Adrenal gland (tissue), 12 donors: ENCODE measurements around the gene C10orf90. TPM values are rescaled to one million over a fixed set of nuclear protein-coding genes. Genes with fewer than 3 reads are reported as not detected.
A peak's percentile ranks its signal among the peaks of the same experiment; 100 is the strongest.

Experiments
- DNase-seq, 7 donors: peaks; one replicate each; pipeline ENCODE4 v3.0.0-alpha.2; 2019 to 2020
- H3K27ac ChIP-seq, 5 donors: fragments of 200-600 bp; sonication (generic) in 4 of 5; 1 replicate in 3 of 5; 2 replicates in 2 of 5; pipeline versions ENCODE4 v1.5.1 to v1.8.0; 2016 to 2020; ENCODE audit warnings: mild to moderate bottlenecking in 1 of 5
- H3K27me3 ChIP-seq: fragments of 200-600 bp; 2 replicates; pipeline ENCODE4 v1.8.0; 2021
- H3K36me3 ChIP-seq, 2 donors: fragments of 200-600 bp; replicated peaks in 1 of 2; 1 replicate in 1 of 2; 2 replicates in 1 of 2; pipeline versions ENCODE4 v1.5.1 to v1.8.0; 2018 to 2022
- H3K4me1 ChIP-seq, 2 donors: fragments of 200-600 bp; replicated peaks in 1 of 2; 1 replicate in 1 of 2; 2 replicates in 1 of 2; pipeline versions ENCODE4 v1.5.1 to v1.8.0; 2018 to 2021
- H3K4me3 ChIP-seq, 4 donors: fragments of 200-600 bp; sonication (generic) in 3 of 4; one replicate each; pipeline ENCODE4 v1.5.1; 2016 to 2018
- H3K9me3 ChIP-seq, 3 donors: fragments of 200-600 bp; sonication (generic) in 1 of 3; replicated peaks in 1 of 3; 1 replicate in 2 of 3; 2 replicates in 1 of 3; pipeline versions ENCODE4 v1.5.1 to v1.8.0; 2016 to 2021
- CTCF ChIP-seq, 6 experiments: fragments of 450-650 bp in 4 of 6; fragments of 200-600 bp in 2 of 6; sonication (generic) in 1 of 6; IDR thresholded peaks; 1 replicate in 5 of 6; 2 replicates in 1 of 6; pipeline versions ENCODE4 v1.5.1 to v1.8.0; 2016 to 2021; ENCODE audit warnings: antibody characterized with exemption in 6 of 6, mild to moderate bottlenecking in 2 of 6, moderate library complexity in 1 of 6
- POLR2A ChIP-seq, 2 donors: fragments of 450-650 bp; IDR thresholded peaks; one replicate each; pipeline ENCODE4 v1.6.1; 2017; ENCODE audit warnings: antibody characterized with exemption in 2 of 2, mild to moderate bottlenecking in 2 of 2, moderate library complexity in 1 of 2
- WGBS, 4 donors: extraction: QIAGEN DNeasy Blood & Tissue Kit in 2 of 4; methylation state at CpG; one replicate each; pipeline versions ENCODE4 v1.1.5 to v1.1.7; 2013 to 2017; 5-methylcytosine and 5-hydroxymethylcytosine counted together
- intact Hi-C, 2 donors: fragments of 100-400 bp; cut with DNase I; formaldehyde crosslinking; loops; one replicate each; pipeline versions ENCODE4 v1.14.1 to v1.15.0; 2022 to 2023
- polyA plus RNA-seq, 3 donors: library from polyadenylated mRNA; stranded (reverse); fragments of 200-250 nt in 2 of 3; fragments of 350-450 nt in 1 of 3; fragmentation: Illumina TruSeq in 1 of 3; extraction: RNeasy Lipid Tissue Mini Kit (QIAGEN cat#74804) in 1 of 3; gene quantifications; one replicate each; pipeline ENCODE4 v1.2.3, GENCODE V29; 2013 to 2014
- total RNA-seq, 9 donors: library from RNA; depleted of rRNA in 4 of 9; stranded (reverse); fragments of >200 nt in 4 of 9; fragments of 120-200 nt in 1 of 9; fragmentation: NEBNext Ultra II Directional in 1 of 9; extraction: Animal tissue kit (Norgen Biotek cat#: 25700) in 1 of 9; gene quantifications; one replicate each; pipeline versions ENCODE4 v1.1.0 to v1.2.4, GENCODE V29; 2013 to 2023
- donor health status: healthy with polysubstance abuse.
- donor health status: Bipolar disorder and iron deficiency.
- donor health status: DM: yes; HTN: yes; CAD: no.
- donor health status: DM: no; HTN: no; CAD: no.
- donor health status: DM: no; HTN: no; CAD: no.
- donor health status: DM: yes; HTN: yes; CAD: no.

Gene C10orf90
- total and polyA plus RNA-seq, 12 donors = 0.10 to 0.18 TPM; not detected in 10

GRCh38 chr10:126598009-126598408 lies 72.5 kb downstream of the C10orf90 start:
- H3K27ac ChIP-seq = no peak overlapping the region
- H3K36me3 ChIP-seq = no peaks in the 10 kb centered on the region
- no peak overlapping the region for H3K4me3 ChIP-seq
- no peaks in the 10 kb centered on the region for H3K4me1 ChIP-seq
- WGBS, 4 donors = 43 to 79% (median 47%) methylated on average over 3 of the region's 3 CpGs
- DNase-seq = peak in 1 of 7 donors; percentile 7
- intact Hi-C loops = no loop called here
- H3K27me3 ChIP-seq = no peaks in the 10 kb centered on the region
- H3K9me3 ChIP-seq = no peaks in the 10 kb centered on the region
- TF ChIP-seq POLR2A (IDR thresholded peaks at IDR 0.05) (no peak), CTCF (IDR thresholded peaks at IDR 0.05) (peak in 2 of 6 experiments; percentile 23)

DNA sequence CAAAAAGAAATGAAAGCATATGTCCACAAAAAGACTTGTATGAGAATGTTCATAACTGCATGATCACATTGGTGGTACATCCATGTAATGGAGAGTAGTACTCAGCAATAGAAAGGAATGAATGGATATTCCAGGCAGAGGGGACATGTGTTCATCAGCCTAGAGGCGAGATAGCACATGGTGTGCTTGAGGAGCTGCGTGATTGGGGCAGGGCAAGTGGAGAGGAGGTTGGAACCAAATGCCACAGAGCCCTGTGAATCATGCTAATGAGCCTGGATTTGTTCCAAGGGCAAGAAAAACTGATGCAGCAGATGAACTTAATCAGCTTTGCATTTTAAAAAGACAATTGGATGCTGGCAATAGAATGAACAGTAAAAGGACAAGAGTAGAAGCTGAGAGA lies 73.3 kb downstream of the C10orf90 start:
- Histone ChIP-seq H3K4me1 (no peaks in the 10 kb centered on the region), H3K27me3 (no peaks in the 10 kb centered on the region), H3K27ac (no peak overlapping the region), H3K4me3 (no peak overlapping the region), H3K36me3 (no peaks in the 10 kb centered on the region), H3K9me3 (no peaks in the 10 kb centered on the region)
- DNase-seq = no peak
- intact Hi-C loops = no loop called here
- 66 to 69% (median 67%) methylated on average over 2 of the region's 2 CpGs for WGBS, 4 donors
- TF ChIP-seq POLR2A (IDR thresholded peaks at IDR 0.05) (no peak), CTCF (IDR thresholded peaks at IDR 0.05) (no peak)

- intact Hi-C loops = no loop called here
- Histone ChIP-seq H3K4me1 (no peaks in the 10 kb centered on the region), H3K4me3 (no peak overlapping the region), H3K27ac (no peak overlapping the region), H3K9me3 (no peaks in the 10 kb centered on the region), H3K36me3 (no peaks in the 10 kb centered on the region), H3K27me3 (no peaks in the 10 kb centered on the region)
- DNase-seq = no peak
- no peak for TF ChIP-seq CTCF (IDR thresholded peaks at IDR 0.05)
- 79 to 86% (median 83%) methylated on average over 3 of the region's 3 CpGs for WGBS, 4 donors
Measured at GRCh38 chr10:126596472-126597016, 73.9 kb downstream of the C10orf90 start.

DNA sequence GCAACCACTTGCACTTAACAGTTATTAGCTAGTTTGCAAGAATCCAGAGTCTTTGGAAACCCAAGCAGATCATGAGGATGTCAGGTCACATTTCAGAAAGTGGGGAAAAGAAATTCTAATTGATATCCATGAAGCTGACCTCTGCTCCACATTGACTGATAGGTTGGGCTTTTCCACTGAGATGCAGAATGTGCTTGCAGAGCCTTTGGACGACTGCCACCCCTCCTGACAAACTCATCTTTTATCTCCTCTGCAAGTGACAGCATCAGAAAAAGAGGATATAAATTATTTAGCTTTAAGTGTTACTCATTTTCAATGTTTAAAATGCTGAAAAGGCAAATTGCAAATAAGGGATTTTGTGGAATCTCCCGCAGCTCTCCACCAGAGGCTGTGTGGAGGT lies 75.3 kb downstream of the C10orf90 start:
- Histone ChIP-seq H3K4me3 (no peak overlapping the region), H3K9me3 (no peaks in the 10 kb centered on the region), H3K27me3 (no peaks in the 10 kb centered on the region), H3K4me1 (no peaks in the 10 kb centered on the region), H3K27ac (no peak overlapping the region), H3K36me3 (no peaks in the 10 kb centered on the region)
- intact Hi-C loops = no loop called here
- DNase-seq = no peak
- WGBS, 4 donors = 34 to 41% (median 37%) methylated on average over 2 of the region's 2 CpGs
- TF ChIP-seq CTCF (IDR thresholded peaks at IDR 0.05) (no peak), POLR2A (IDR thresholded peaks at IDR 0.05) (no peak)
